ENCODE data around the gene SH3RF1. TPM values are rescaled to one million over a fixed set of nuclear protein-coding genes. Genes with fewer than 3 reads are reported as not detected.

The SH3RF1 gene
- total RNA-seq, 1 experiment from 2014 or later = 59.5 TPM

DNA sequence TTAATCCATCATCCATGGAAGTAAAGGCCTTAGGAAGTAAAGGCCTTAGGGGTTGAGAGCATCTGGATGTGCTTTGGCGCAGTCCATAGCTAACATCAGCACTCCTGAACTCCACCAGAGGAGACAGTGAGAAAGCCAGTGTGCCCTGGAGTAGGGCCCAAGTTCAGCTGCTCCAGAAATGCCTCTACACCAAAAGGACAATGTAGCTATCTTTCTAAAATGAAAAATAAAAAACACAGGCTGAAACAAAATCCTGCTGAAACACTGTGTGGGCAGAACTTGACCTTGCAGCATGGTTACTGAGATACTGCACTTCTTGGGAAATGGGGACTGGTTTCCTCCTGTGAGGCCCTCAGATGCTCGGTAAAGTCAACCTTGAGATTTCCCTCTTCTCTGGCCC is 29.3 kb downstream of the SH3RF1 start:
- Histone ChIP-seq H3K4me3 (replicated peaks in 1 of 2; ENCODE audit: low read depth in 1 of 2, low read length in 2 of 2) (no peak overlapping the region), H3K27me3 (ENCODE audit: insufficient read depth, low read length) (no peaks in the 10 kb centered on the region), H3K4me2 (ENCODE audit: low read length) (no peak overlapping the region), H3K9me3 (ENCODE audit: control insufficient read depth in 1 of 2, insufficient read depth in 1 of 2, low read depth in 1 of 2, low read length in 2 of 2) (no peaks in the 10 kb centered on the region), H3K9ac (ENCODE audit: low read length) (0 out of 2 replicates have a peak overlapping the region, but pooled peaks have one; percentile 10), H3K36me3 (ENCODE audit: control insufficient read depth in 1 of 2, insufficient read depth in 2 of 2, low read length in 2 of 2) (no peaks in the 10 kb centered on the region), H3K79me2 (ENCODE audit: insufficient read depth, low read length) (peaks cover 99% of the 10 kb centered on the region), H3K9me2 (ENCODE audit: insufficient read depth) (no peaks in the 10 kb centered on the region), H2AFZ (ENCODE audit: low read depth, low read length, poor library complexity, severe bottlenecking) (no peak overlapping the region), H3K4me1 (ENCODE audit: control insufficient read depth in 1 of 2, insufficient read depth in 2 of 2, low read length in 2 of 2) (peaks cover 43 to 70% of the 10 kb centered on the region in 2 experiments), H4K20me1 (ENCODE audit: insufficient read depth) (peaks cover 12% of the 10 kb centered on the region; the same call in 1 of the 2 replicates), H3K27ac (ENCODE audit: low read depth, low read length) (no peak overlapping the region)
- DNase-seq (ENCODE audit: low read depth, low spot score) (no peak), ATAC-seq (peak; percentile 48)
- ChIA-PET RAD21 (ENCODE audit: low non-redundant PET in 1 of 2, low total read pairs in 2 of 2, uncharacterized antibody in 2 of 2, unreplicated experiment in 2 of 2) (no interaction called here), POLR2A (no interaction called here), CTCF (no interaction called here)
- TF ChIP-seq, protein P1, sequence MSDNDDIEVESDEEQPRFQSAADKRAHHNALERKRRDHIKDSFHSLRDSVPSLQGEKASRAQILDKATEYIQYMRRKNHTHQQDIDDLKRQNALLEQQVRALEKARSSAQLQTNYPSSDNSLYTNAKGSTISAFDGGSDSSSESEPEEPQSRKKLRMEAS (IDR thresholded peaks at IDR 0.05) = no peak
- TF ChIP-seq, protein P2, sequence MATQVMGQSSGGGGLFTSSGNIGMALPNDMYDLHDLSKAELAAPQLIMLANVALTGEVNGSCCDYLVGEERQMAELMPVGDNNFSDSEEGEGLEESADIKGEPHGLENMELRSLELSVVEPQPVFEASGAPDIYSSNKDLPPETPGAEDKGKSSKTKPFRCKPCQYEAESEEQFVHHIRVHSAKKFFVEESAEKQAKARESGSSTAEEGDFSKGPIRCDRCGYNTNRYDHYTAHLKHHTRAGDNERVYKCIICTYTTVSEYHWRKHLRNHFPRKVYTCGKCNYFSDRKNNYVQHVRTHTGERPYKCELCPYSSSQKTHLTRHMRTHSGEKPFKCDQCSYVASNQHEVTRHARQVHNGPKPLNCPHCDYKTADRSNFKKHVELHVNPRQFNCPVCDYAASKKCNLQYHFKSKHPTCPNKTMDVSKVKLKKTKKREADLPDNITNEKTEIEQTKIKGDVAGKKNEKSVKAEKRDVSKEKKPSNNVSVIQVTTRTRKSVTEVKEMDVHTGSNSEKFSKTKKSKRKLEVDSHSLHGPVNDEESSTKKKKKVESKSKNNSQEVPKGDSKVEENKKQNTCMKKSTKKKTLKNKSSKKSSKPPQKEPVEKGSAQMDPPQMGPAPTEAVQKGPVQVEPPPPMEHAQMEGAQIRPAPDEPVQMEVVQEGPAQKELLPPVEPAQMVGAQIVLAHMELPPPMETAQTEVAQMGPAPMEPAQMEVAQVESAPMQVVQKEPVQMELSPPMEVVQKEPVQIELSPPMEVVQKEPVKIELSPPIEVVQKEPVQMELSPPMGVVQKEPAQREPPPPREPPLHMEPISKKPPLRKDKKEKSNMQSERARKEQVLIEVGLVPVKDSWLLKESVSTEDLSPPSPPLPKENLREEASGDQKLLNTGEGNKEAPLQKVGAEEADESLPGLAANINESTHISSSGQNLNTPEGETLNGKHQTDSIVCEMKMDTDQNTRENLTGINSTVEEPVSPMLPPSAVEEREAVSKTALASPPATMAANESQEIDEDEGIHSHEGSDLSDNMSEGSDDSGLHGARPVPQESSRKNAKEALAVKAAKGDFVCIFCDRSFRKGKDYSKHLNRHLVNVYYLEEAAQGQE (IDR thresholded peaks at IDR 0.05; ENCODE audit: low read depth) = no peak
- TF ChIP-seq EZH2phosphoT487 (IDR thresholded peaks at IDR 0.05; ENCODE audit: borderline replicate concordance) (no peak), EZH2 (IDR thresholded peaks at IDR 0.05) (no peak), ZNF274 (IDR thresholded peaks at IDR 0.05; ENCODE audit: low read depth, low read length) (no peak), JUND (IDR thresholded peaks at IDR 0.05) (no peak), SRF (IDR thresholded peaks at IDR 0.05; ENCODE audit: low read depth) (no peak), EGR1 (IDR thresholded peaks at IDR 0.05; ENCODE audit: low read depth) (no peak), POLR2A (IDR thresholded peaks at IDR 0.05; ENCODE audit: borderline replicate concordance, extremely low read depth, insufficient read depth, insufficient read length) (no peak), CEBPB (IDR thresholded peaks at IDR 0.05; ENCODE audit: low read depth) (no peak), POLR2AphosphoS5 (IDR thresholded peaks at IDR 0.05; ENCODE audit: low read depth, low read length) (no peak), FOSL1 (IDR thresholded peaks at IDR 0.05; ENCODE audit: low read depth) (no peak), RAD21 (IDR thresholded peaks at IDR 0.05; ENCODE audit: low read depth) (no peak), ZFX (IDR thresholded peaks at IDR 0.05) (no peak), CBX3 (IDR thresholded peaks at IDR 0.05; ENCODE audit: low read depth) (no peak), YY1 (IDR thresholded peaks at IDR 0.05; ENCODE audit: extremely low read depth, insufficient replicate concordance, low read depth, low read length) (no peak), TCF7L2 (IDR thresholded peaks at IDR 0.05; ENCODE audit: borderline replicate concordance, extremely low read depth, insufficient read depth, insufficient read length) (no peak)
- TF ChIP-seq, protein P3, sequence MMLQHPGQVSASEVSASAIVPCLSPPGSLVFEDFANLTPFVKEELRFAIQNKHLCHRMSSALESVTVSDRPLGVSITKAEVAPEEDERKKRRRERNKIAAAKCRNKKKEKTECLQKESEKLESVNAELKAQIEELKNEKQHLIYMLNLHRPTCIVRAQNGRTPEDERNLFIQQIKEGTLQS (IDR thresholded peaks at IDR 0.05) = no peak
- TF ChIP-seq, protein P4, sequence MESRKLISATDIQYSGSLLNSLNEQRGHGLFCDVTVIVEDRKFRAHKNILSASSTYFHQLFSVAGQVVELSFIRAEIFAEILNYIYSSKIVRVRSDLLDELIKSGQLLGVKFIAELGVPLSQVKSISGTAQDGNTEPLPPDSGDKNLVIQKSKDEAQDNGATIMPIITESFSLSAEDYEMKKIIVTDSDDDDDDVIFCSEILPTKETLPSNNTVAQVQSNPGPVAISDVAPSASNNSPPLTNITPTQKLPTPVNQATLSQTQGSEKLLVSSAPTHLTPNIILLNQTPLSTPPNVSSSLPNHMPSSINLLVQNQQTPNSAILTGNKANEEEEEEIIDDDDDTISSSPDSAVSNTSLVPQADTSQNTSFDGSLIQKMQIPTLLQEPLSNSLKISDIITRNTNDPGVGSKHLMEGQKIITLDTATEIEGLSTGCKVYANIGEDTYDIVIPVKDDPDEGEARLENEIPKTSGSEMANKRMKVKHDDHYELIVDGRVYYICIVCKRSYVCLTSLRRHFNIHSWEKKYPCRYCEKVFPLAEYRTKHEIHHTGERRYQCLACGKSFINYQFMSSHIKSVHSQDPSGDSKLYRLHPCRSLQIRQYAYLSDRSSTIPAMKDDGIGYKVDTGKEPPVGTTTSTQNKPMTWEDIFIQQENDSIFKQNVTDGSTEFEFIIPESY (IDR thresholded peaks at IDR 0.05; ENCODE audit: extremely low read depth, insufficient replicate concordance, low read length) = no peak
- intact Hi-C loops (cut with micrococcal nuclease) = no loop called here
- BruUV-seq (replicated peaks) = no TSS peak
